Dermis microvascular lymphatic vessel endothelial cell (primary cell): ENCODE measurements around the gene AFF2. TPM values are rescaled to one million over a fixed set of nuclear protein-coding genes. Genes with fewer than 3 reads are reported as not detected.

ENCODE experiments used
- DNase-seq, 2 donors: peaks; one replicate each; pipeline versions ENCODE4 v3.0.0 to v3.0.0-alpha.2; 2010; ENCODE audit warnings: low read depth in 2 of 2
- total RNA-seq: library from RNA; depleted of rRNA; stranded (reverse); fragments of >200 nt; gene quantifications from 2 replicates; pipeline ENCODE4 v1.2.1, GENCODE V29; 2014

AFF2 gene
- total RNA-seq, 1 donor from 2014 or later = 0.26 TPM

GRCh38 chrX:148536961-148537360 is 36.5 kb downstream of the AFF2 start:
- no peak for DNase-seq

GRCh38 chrX:148537556-148538182 is 37.3 kb downstream of the AFF2 start:
- DNase-seq = no peak

- DNase-seq = no peak
These were observed 38.2 kb downstream of the AFF2 start for GRCh38 chrX:148538582-148538981.

GRCh38 chrX:148540114-148540513 is 39.7 kb downstream of the AFF2 start:
- no peak for DNase-seq

GRCh38 chrX:148540671-148541583 is 40.5 kb downstream of the AFF2 start:
- no peak for DNase-seq

- no peak for DNase-seq
These were observed 41.1 kb downstream of the AFF2 start for GRCh38 chrX:148541584-148541940.

GRCh38 chrX:148542481-148543255 is 42.3 kb downstream of the AFF2 start:
- no peak for DNase-seq

- DNase-seq = no peak
These were observed 52.4 kb downstream of the AFF2 start for GRCh38 chrX:148552775-148553174.

GRCh38 chrX:148555101-148555500 is 54.7 kb downstream of the AFF2 start:
- DNase-seq = no peak

GRCh38 chrX:148555571-148556243 is 55.3 kb downstream of the AFF2 start:
- no peak for DNase-seq

- no peak for DNase-seq
These were observed 56.1 kb downstream of the AFF2 start for GRCh38 chrX:148556498-148556897.

- DNase-seq = no peak
These were observed 62.4 kb downstream of the AFF2 start for GRCh38 chrX:148562846-148563245.

- no peak for DNase-seq
These were observed 66.8 kb downstream of the AFF2 start for GRCh38 chrX:148567229-148567628.

GRCh38 chrX:148567779-148568178 is 67.4 kb downstream of the AFF2 start:
- DNase-seq = no peak

GRCh38 chrX:148568763-148569162 is 68.3 kb downstream of the AFF2 start:
- no peak for DNase-seq

GRCh38 chrX:148572337-148572736 is 71.9 kb downstream of the AFF2 start:
- DNase-seq = no peak

- no peak for DNase-seq
These were observed 72.7 kb downstream of the AFF2 start for GRCh38 chrX:148573119-148573518.

- DNase-seq = no peak
These were observed 74.0 kb downstream of the AFF2 start for GRCh38 chrX:148574237-148574973.

- DNase-seq = no peak
These were observed 76.0 kb downstream of the AFF2 start for GRCh38 chrX:148576396-148576795.

GRCh38 chrX:148577741-148578140 is 77.3 kb downstream of the AFF2 start:
- no peak for DNase-seq

GRCh38 chrX:148580016-148580415 is 79.6 kb downstream of the AFF2 start:
- no peak for DNase-seq
